KBM-7 (cell line): ENCODE measurements around the gene BATF.

Experiments
- DNase-seq: peaks from one replicate; pipeline ENCODE4 v3.0.0-alpha.2; 2015
- in situ Hi-C: fragments of 300-500 bp; cut with MboI; formaldehyde crosslinking; loops from 2 replicates; pipeline ENCODE4 v1.14.3; 2020; ENCODE audit warnings: low sequenced_read_pairs, low pct_unique_long_range_greater_than_20kb, mixed read lengths

The BATF gene

GRCh38 chr14:75523771-75524171, 1.5 kb downstream of the BATF start:
- DNase-seq = no peak
- in situ Hi-C loops = no loop called here

GRCh38 chr14:75525969-75526368, 3.7 kb downstream of the BATF start:
- no peak for DNase-seq
- in situ Hi-C loops = no loop called here

DNA sequence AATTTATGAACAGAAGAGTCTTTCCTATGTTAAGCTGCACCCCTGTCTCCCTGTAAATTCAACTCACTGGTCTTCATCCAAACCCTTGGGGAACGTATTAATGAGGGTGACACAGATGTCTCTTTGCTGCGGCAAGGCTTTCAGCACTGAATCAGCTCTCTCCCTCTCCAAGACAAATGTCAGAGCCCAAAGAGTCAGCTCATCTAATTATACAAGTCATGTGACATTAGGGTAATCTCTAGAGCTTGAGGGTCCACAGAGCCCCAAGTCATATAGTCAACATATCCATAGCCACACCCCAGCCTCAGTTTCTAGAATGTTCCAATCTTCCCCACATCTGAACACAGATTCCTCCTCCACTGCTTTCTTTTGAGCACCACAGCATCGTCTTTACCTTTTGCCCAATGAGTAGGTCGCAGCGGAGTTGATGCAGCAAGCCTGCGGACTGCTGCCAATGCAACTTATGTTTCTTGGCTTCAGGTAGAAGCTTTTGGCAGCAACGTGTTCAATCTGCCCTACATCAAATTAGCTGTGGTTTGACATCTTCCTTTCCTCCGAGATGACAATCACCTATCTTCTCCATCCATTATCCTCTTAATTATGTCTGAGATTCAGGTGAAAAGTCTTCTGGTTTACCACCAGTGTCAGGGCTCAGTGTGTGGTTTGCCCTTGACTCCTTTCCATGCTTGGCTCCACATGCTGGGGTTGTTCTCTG, 5.3 kb downstream of the BATF start:
- in situ Hi-C loops = no loop called here
- DNase-seq = no peak

GRCh38 chr14:75531256-75531655, 9.0 kb downstream of the BATF start:
- in situ Hi-C loops = no loop called here
- DNase-seq = no peak

DNA sequence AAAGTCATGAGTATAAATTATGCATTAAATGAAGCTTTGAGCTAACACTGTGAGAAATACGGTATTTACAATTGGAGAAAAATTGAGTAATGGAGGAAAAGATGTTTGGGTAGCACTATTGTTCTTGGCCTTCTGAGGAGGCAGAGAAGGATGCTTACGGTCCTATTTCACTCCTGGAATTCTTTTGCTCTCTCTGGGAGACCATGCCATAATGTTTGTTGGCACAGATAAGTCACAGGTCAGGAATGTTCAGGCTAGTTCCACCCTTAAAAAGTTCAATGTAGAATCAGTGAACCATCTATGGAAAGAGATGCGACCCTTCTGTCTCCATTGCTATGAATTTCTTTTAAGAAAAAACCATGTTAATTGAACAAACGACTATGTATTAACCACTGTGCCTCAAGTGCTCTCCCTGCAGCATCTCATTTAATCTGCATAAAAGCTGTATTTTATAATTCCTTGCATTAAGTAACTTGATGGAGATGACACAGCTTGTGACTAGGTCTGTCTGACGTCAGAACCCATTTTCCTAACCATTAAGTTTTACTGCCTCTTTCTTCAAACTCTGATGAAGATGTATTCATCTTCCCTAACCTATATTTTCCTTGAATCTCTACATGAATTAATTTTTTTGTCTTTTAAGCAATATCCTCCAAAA, 9.5 kb downstream of the BATF start:
- in situ Hi-C loops = no loop called here
- no peak for DNase-seq

- in situ Hi-C loops = no loop called here
- no peak for DNase-seq
Observed at GRCh38 chr14:75533791-75534555, 11.7 kb downstream of the BATF start.

- in situ Hi-C loops = no loop called here
- no peak for DNase-seq
Observed at GRCh38 chr14:75535164-75535898, 13.1 kb downstream of the BATF start.

GRCh38 chr14:75537071-75537470, 14.8 kb downstream of the BATF start:
- in situ Hi-C loops = no loop called here

DNA sequence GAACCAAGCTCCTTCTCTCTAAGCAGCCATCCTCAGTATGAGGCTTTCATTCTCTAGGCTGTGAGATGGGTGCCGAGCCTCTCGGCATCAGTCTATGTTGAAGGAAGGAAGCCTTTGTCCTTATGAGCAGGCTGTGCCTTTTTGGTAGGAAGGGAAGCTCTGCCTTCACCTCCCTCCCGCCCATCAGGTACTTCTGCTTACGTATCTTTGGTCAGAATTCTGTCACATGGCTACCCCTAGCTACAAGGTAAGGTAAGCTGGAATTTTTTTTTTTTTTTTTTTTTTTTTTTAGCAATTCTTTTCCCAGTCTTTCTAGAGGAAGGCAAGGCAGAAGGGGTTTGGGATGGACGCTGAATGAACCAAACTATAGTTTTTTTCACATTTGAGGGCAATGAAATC, 16.9 kb downstream of the BATF start:
- DNase-seq = no peak
- in situ Hi-C loops = no loop called here

More at GRCh38 chr14:75537071-75537470, 14.8 kb downstream of the BATF start:
- no peak for DNase-seq

- DNase-seq = no peak
- in situ Hi-C loops = no loop called here
Observed at GRCh38 chr14:75539561-75540478, 17.6 kb downstream of the BATF start.

GRCh38 chr14:75540479-75540851, 18.2 kb downstream of the BATF start:
- in situ Hi-C loops = no loop called here
- no peak for DNase-seq

DNA sequence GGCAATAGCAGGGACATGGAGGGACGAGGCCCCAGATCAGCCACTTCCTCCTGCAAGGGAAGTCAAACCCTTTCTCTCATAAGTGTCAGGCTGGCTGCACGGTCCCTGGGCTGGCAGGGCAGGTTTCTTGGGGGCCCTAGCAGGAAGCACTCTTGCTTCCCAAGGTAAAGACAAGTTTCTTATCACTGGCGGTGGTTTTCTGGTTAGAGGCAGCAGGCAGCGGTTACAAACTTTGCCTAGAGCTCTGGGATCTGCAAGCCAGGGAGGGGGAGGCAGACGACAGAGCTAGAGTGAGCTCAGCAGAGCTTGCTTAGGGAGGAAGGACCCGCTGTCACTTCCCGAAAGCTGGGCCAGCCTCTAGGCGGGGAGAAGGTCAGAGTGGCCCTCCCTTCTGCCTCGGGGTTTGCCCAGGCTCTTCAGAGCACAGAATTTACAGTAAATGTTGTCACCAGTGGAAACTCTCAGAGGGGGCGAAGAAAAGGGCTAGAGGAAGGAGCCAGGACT, 20.4 kb downstream of the BATF start:
- in situ Hi-C loops = no loop called here

DNA sequence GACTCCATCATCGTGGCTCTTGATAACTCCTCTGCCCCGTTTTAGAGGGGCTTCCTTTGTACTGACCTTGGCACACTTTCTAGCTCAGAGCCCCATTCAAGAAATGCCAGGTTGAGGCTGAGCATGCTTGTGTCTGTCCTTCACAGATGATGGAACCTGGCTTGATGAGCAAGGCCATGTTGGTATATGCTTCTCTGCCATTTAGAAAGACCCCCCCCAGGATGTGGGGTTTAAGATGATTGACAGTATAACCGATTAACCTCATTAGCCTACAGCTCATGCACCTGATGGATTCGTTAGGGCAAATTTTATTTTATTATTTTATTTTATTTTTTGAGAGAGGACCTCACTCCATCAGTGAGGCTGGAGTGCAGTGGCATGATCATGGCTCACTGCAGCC, 21.0 kb downstream of the BATF start:
- DNase-seq = no peak
- in situ Hi-C loops = no loop called here

More for the DNA sequence above, 20.4 kb downstream of the BATF start:
- peak; percentile 85 for DNase-seq

DNA sequence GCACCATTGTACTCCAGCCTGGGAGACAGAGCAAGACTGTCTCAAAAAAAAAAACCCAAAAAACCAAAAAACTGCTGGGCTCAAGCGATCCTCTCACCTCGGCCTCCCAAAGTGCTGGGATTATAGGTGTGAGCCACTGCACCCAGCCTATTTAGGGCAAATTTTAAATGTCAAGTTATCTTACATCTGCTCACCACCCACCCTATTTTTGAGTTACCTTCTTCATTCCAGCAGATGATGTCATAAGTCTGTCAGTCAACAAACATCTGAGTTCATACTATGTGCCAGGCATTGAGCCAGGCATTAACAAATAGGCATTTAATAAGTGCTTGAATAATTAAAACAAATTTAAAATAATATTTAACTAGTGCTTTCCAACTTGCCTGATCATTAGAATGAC, 21.5 kb downstream of the BATF start:
- in situ Hi-C loops = no loop called here
- DNase-seq = no peak

DNA sequence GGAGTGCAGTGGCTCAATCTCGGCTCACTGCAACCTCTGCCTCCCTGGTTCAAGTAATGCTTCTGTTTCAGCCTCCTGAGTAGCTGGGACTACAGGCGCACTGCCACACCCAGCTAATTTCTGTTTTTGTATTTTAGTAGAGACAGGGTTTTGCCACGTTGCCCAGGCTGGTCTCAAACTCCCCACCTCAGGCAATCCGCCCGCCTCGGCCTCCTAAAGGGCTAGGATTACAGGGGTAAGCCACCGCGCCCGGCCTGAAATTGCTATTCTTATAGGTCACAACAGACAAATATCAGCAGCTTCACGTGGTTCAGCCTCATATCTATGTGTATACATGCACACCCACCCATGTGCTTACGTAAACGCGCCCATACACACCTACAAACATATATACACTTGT, 23.6 kb downstream of the BATF start:
- in situ Hi-C loops = no loop called here
- DNase-seq = no peak

GRCh38 chr14:75547552-75548250, 25.4 kb downstream of the BATF start:
- in situ Hi-C loops = no loop called here
- DNase-seq = no peak

- DNase-seq = no peak
- in situ Hi-C loops = no loop called here
Observed at GRCh38 chr14:75548544-75548943, 26.3 kb downstream of the BATF start.

GRCh38 chr14:75549169-75549568, 26.9 kb downstream of the BATF start:
- no peak for DNase-seq

More at GRCh38 chr14:75549169-75549568, 26.9 kb downstream of the BATF start:
- in situ Hi-C loops = no loop called here
